Progenitor cell of endocrine pancreas (in vitro differentiated cells): ENCODE data around the gene TMTC1. TPM values are rescaled to one million over a fixed set of nuclear protein-coding genes. Genes with fewer than 3 reads are reported as not detected.

Experiments
- DNase-seq: peaks from one replicate; pipeline ENCODE4 v3.0.0; 2021; ENCODE audit warnings: low spot score; ENCODE audit not compliant: unreplicated experiment
- H3K27ac Mint-ChIP-seq: 2 replicates; pipeline ENCODE4 v1.8.0; 2021; ENCODE audit warnings: mild to moderate bottlenecking, moderate library complexity, mixed read lengths
- H3K27me3 Mint-ChIP-seq: 2 replicates; pipeline ENCODE4 v1.8.0; 2021; ENCODE audit warnings: mixed read lengths
- H3K36me3 Mint-ChIP-seq: 2 replicates; pipeline ENCODE4 v1.8.0; 2022; ENCODE audit warnings: mixed read lengths; ENCODE audit not compliant: insufficient read depth
- H3K4me1 Mint-ChIP-seq: 2 replicates; pipeline ENCODE4 v1.8.0; 2021; ENCODE audit warnings: low read depth, mixed read lengths
- H3K4me3 Mint-ChIP-seq: 2 replicates; pipeline ENCODE4 v1.8.0; 2021; ENCODE audit warnings: low read depth, mild to moderate bottlenecking, moderate library complexity, mixed read lengths
- H3K9me3 Mint-ChIP-seq: 2 replicates; pipeline ENCODE4 v1.8.0; 2021; ENCODE audit warnings: low read depth, mixed read lengths
- total RNA-seq: library from RNA; stranded (reverse); gene quantifications from 2 replicates; pipeline ENCODE4 v1.2.1, GENCODE V29; 2021
- TF ChIP-seq, protein P1 (sequence below): fragments of 200-600 bp; sonication (generic); IDR thresholded peaks from one replicate; pipeline ENCODE4 v1.5.0; 2021; ENCODE audit warnings: antibody characterized with exemption, mild to moderate bottlenecking; ENCODE audit not compliant: unreplicated experiment

The TMTC1 gene
- total RNA-seq, 1 donor from 2014 or later = 19.2 TPM

DNA sequence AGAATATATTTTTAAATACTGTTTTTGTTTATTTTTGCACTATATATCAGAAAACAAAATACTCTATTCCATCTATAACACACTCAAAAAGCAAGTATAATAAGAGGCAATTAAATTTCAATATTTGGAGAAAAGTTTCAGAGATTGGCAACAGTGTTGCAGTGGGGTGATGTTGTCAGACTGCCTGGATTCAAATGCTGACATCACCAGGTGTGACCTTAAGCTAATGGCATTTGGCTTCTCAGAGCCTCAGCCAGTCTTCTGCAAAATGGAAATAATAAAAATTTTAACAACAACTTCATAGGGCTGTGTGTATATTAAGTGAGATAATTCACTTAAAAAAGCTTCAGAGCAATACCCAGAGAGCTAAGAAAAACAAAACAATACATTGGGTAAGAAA, 74.7 kb downstream of the TMTC1 start:
- H3K4me1 Mint-ChIP-seq = peaks cover 16% of the 10 kb centered on the region
- peaks cover 2% of the 10 kb centered on the region for H3K36me3 Mint-ChIP-seq
- no peak overlapping the region for H3K27ac Mint-ChIP-seq
- H3K9me3 Mint-ChIP-seq = no peaks in the 10 kb centered on the region
- DNase-seq = no peak
- no peak overlapping the region for H3K4me3 Mint-ChIP-seq
- TF ChIP-seq, protein P1, sequence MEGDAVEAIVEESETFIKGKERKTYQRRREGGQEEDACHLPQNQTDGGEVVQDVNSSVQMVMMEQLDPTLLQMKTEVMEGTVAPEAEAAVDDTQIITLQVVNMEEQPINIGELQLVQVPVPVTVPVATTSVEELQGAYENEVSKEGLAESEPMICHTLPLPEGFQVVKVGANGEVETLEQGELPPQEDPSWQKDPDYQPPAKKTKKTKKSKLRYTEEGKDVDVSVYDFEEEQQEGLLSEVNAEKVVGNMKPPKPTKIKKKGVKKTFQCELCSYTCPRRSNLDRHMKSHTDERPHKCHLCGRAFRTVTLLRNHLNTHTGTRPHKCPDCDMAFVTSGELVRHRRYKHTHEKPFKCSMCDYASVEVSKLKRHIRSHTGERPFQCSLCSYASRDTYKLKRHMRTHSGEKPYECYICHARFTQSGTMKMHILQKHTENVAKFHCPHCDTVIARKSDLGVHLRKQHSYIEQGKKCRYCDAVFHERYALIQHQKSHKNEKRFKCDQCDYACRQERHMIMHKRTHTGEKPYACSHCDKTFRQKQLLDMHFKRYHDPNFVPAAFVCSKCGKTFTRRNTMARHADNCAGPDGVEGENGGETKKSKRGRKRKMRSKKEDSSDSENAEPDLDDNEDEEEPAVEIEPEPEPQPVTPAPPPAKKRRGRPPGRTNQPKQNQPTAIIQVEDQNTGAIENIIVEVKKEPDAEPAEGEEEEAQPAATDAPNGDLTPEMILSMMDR = no peak
- no peaks in the 10 kb centered on the region for H3K27me3 Mint-ChIP-seq

- no peak overlapping the region for H3K4me3 Mint-ChIP-seq
- H3K36me3 Mint-ChIP-seq = peaks cover 2% of the 10 kb centered on the region
- H3K4me1 Mint-ChIP-seq = peaks cover 16% of the 10 kb centered on the region
- H3K27me3 Mint-ChIP-seq = no peaks in the 10 kb centered on the region
- DNase-seq = no peak
- TF ChIP-seq, protein P1 = no peak
- no peaks in the 10 kb centered on the region for H3K9me3 Mint-ChIP-seq
- no peak overlapping the region for H3K27ac Mint-ChIP-seq
Measured at GRCh38 chr12:29707846-29708245, 75.9 kb downstream of the TMTC1 start.

DNA sequence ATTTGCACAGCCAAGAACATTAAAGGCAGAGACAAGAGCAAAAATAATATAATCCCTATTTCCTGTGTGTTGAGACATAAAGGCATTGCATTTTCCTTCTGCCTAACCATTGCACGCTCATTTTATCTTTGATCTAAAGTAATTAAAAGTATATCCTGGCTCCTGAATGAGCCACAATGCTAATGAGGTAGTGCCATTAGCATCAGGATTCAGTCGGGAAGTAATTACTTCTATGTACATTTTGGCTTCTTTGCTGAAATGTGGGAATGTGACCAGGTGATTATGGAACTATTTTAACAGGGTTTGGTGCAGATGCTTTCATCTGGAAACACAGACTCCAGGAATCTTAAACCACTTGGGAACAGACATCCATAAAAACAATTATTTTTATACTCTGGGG, 77.4 kb downstream of the TMTC1 start:
- Mint-ChIP-seq H3K27me3 (no peaks in the 10 kb centered on the region), H3K4me1 (peaks cover 11% of the 10 kb centered on the region), H3K9me3 (no peaks in the 10 kb centered on the region), H3K27ac (no peak overlapping the region), H3K4me3 (no peak overlapping the region), H3K36me3 (peaks cover 2% of the 10 kb centered on the region)
- TF ChIP-seq, protein P1 = no peak
- DNase-seq = no peak

DNA sequence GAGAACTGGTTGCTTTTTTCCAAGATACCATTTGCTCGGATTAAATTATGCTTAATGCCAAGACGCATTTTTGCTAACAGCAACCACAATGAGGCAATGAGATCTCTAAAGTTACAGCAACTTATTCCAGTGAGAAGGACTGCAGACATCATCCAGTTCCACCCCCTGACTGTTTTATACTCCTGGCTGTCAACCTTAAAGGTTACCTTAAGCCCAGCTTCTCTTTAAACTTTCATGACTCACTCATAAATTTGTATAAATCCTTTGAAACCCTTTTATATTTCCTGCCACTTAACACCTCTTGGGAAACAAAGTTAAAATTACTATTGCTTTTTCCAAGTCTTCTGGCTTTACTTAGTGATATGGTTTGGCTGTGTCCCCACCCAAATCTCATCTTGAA, 80.2 kb downstream of the TMTC1 start:
- DNase-seq = no peak
- Mint-ChIP-seq H3K9me3 (no peaks in the 10 kb centered on the region), H3K4me3 (no peak overlapping the region), H3K27ac (no peak overlapping the region), H3K4me1 (no peaks in the 10 kb centered on the region), H3K27me3 (no peaks in the 10 kb centered on the region), H3K36me3 (peaks cover 3% of the 10 kb centered on the region)
- TF ChIP-seq, protein P1 = no peak

DNA sequence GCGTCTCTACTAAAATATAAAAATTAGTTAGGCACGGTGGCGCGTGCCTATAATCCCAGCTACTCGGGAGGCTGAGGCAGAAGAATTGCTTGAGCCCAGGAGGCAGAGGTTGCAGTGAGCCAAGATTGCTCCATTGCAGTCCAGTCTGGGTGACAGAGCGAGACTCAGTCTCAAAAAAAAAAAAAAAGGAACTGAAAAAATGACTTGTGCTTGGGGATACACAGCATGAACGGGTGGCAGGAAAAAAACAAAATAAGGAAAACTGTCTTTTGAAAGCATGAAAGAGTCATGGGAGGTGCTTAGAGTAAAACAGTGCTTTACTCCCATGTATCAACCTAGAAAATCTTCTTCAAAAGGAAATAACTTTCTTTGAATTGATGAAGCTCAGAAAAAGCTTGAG, 80.8 kb downstream of the TMTC1 start:
- Mint-ChIP-seq H3K27ac (no peak overlapping the region), H3K27me3 (no peaks in the 10 kb centered on the region), H3K4me1 (no peaks in the 10 kb centered on the region), H3K4me3 (no peak overlapping the region), H3K36me3 (peaks cover 3% of the 10 kb centered on the region), H3K9me3 (no peaks in the 10 kb centered on the region)
- TF ChIP-seq, protein P1 = no peak
- no peak for DNase-seq

- TF ChIP-seq, protein P1 = no peak
- H3K27ac Mint-ChIP-seq = no peak overlapping the region
- H3K9me3 Mint-ChIP-seq = no peaks in the 10 kb centered on the region
- H3K36me3 Mint-ChIP-seq = peaks cover 3% of the 10 kb centered on the region
- H3K27me3 Mint-ChIP-seq = no peaks in the 10 kb centered on the region
- H3K4me3 Mint-ChIP-seq = no peak overlapping the region
- H3K4me1 Mint-ChIP-seq = no peaks in the 10 kb centered on the region
- no peak for DNase-seq
Measured at GRCh38 chr12:29702222-29702621, 81.5 kb downstream of the TMTC1 start.
